Duodenal mucosa (tissue), 2 donors: ENCODE results near the gene TPX2.

Experiments used
- H3K27ac ChIP-seq: one replicate; pipeline ENCODE4 v1.7.0; 2013; ENCODE audit warnings: low read depth, low read length
- H3K27me3 ChIP-seq, 2 donors: one replicate each; pipeline ENCODE4 v1.7.0; 2013; ENCODE audit warnings: low read length in 2 of 2, control low read depth in 1 of 2; ENCODE audit not compliant: insufficient read depth in 2 of 2, control insufficient read depth in 1 of 2
- H3K36me3 ChIP-seq, 2 donors: one replicate each; pipeline ENCODE4 v1.7.0; 2013; ENCODE audit warnings: low read length in 2 of 2, control low read depth in 1 of 2; ENCODE audit not compliant: insufficient read depth in 2 of 2, control insufficient read depth in 1 of 2
- H3K4me1 ChIP-seq, 2 donors: one replicate each; pipeline ENCODE4 v1.7.0; 2013; ENCODE audit warnings: low read length in 2 of 2, control low read depth in 1 of 2; ENCODE audit not compliant: insufficient read depth in 2 of 2, control insufficient read depth in 1 of 2
- H3K4me3 ChIP-seq, 2 donors: one replicate each; pipeline ENCODE4 v1.7.0; 2013; ENCODE audit warnings: low read length in 2 of 2, low read depth in 1 of 2
- H3K9ac ChIP-seq, 2 donors: one replicate each; pipeline ENCODE4 v1.7.0; 2013; ENCODE audit warnings: low read length in 2 of 2, low read depth in 1 of 2
- H3K9me3 ChIP-seq, 2 donors: one replicate each; pipeline ENCODE4 v1.7.0; 2013; ENCODE audit warnings: low read length in 2 of 2, control low read depth in 1 of 2; ENCODE audit not compliant: control insufficient read depth in 1 of 2

Gene TPX2

DNA sequence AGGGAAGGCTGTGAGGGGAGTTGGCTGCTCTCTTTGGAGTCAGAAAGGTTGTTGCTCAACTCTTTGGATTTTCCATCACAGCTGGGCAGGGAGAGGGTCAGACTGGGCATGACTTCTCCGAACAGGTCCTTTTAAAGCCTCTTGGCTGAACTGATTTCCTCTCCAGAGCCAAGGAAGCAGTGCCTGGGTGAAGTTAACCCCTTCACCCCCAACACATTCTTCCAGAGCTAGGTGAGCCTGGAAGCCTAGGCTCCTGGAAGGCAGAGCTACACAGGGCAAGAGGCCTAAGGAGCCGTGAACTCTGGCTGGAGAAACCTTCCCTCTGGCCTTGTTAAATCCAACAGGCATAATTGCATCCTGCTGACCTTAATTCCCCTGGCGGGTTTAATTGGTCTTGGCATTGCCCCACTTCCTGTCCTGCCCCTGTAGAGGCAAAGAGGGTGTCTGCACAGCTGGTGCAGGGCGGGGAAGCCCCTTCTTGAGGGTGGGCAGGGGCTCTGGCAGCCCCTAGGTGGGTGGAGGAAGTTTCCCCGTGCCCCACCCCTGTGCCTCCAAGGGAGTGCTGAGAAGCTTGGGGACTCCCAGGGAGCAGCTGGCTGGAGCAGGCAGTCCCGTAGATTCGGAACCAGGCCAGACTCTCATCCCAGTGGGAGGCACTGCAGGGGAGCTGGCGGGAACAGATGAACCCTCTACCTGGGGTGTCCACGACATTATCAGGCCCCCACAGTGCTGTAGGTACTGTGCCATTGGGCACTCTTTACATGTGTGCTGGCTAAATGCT, 76.5 kb downstream of the TPX2 start:
- no peaks in the 10 kb centered on the region for H3K27me3 ChIP-seq
- no peaks in the 10 kb centered on the region for H3K9me3 ChIP-seq
- no peak overlapping the region for H3K9ac ChIP-seq
- no peaks in the 10 kb centered on the region for H3K36me3 ChIP-seq
- no peak overlapping the region for H3K27ac ChIP-seq
- no peaks in the 10 kb centered on the region for H3K4me1 ChIP-seq
- H3K4me3 ChIP-seq = no peak overlapping the region

DNA sequence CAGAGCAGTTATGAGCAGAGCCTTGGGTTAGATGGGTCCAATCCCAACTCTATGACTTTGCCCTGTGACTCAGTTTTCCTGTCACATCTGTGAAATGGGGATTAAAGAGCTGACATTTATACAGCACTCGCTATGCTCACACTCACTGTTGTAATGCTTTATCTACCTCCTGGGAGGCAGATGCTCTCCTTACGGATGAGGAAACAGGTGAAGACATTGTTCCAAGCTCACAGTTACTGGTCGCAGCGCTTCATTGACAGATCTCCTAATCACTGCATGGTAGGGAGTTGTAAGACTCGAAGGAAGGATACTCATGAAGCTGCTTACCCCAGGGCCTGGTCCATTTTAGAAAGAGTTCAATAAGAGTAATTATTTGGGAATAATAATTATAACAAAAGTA, 77.1 kb downstream of the TPX2 start:
- no peaks in the 10 kb centered on the region for H3K27me3 ChIP-seq
- H3K9ac ChIP-seq = no peak overlapping the region
- H3K9me3 ChIP-seq = no peaks in the 10 kb centered on the region
- no peaks in the 10 kb centered on the region for H3K4me1 ChIP-seq
- no peak overlapping the region for H3K4me3 ChIP-seq
- H3K36me3 ChIP-seq = no peaks in the 10 kb centered on the region
- no peak overlapping the region for H3K27ac ChIP-seq

- Histone ChIP-seq H3K36me3 (no peaks in the 10 kb centered on the region), H3K9me3 (no peaks in the 10 kb centered on the region), H3K27me3 (no peaks in the 10 kb centered on the region), H3K4me3 (no peak overlapping the region), H3K9ac (no peak overlapping the region), H3K27ac (no peak overlapping the region), H3K4me1 (no peaks in the 10 kb centered on the region)
Measured at GRCh38 chr20:31817461-31817860, 78.4 kb downstream of the TPX2 start.

- Histone ChIP-seq H3K9me3 (no peaks in the 10 kb centered on the region), H3K4me1 (peaks cover 3 to 4% of the 10 kb centered on the region in 2 donors), H3K27ac (no peak overlapping the region), H3K4me3 (no peak overlapping the region), H3K9ac (no peak overlapping the region), H3K36me3 (no peaks in the 10 kb centered on the region), H3K27me3 (no peaks in the 10 kb centered on the region)
Measured at GRCh38 chr20:31818376-31818908, 79.4 kb downstream of the TPX2 start.

GRCh38 chr20:31819083-31819784, 80.1 kb downstream of the TPX2 start, which contains the start of gene MYLK2:
Gene MYLK2, plus strand, starts transcription at chr20:31819356. Its CDS starts 225 bp downstream, at chr20:31819581.
- H3K4me1 ChIP-seq = peaks cover 3 to 4% of the 10 kb centered on the region in 2 donors
- no peaks in the 10 kb centered on the region for H3K27me3 ChIP-seq
- no peak within 1 kb of the TSS for H3K9ac ChIP-seq
- no peak within 1 kb of the TSS for H3K4me3 ChIP-seq
- H3K36me3 ChIP-seq = no peaks in the 10 kb centered on the region
- no peaks in the 10 kb centered on the region for H3K9me3 ChIP-seq
- no peak within 1 kb of the TSS for H3K27ac ChIP-seq

- Histone ChIP-seq H3K4me1 (peaks cover 3 to 4% of the 10 kb centered on the region in 2 donors), H3K36me3 (no peaks in the 10 kb centered on the region), H3K9ac (no peak overlapping the region), H3K27me3 (no peaks in the 10 kb centered on the region), H3K27ac (no peak overlapping the region), H3K4me3 (no peak overlapping the region), H3K9me3 (no peaks in the 10 kb centered on the region)
Measured at GRCh38 chr20:31820228-31820627, 81.1 kb downstream of the TPX2 start.

GRCh38 chr20:31821427-31821826, 82.3 kb downstream of the TPX2 start:
- Histone ChIP-seq H3K9ac (no peak overlapping the region), H3K27me3 (no peaks in the 10 kb centered on the region), H3K27ac (no peak overlapping the region), H3K9me3 (no peaks in the 10 kb centered on the region), H3K36me3 (no peaks in the 10 kb centered on the region), H3K4me3 (no peak overlapping the region), H3K4me1 (peaks cover 3 to 4% of the 10 kb centered on the region in 2 donors)

- no peak overlapping the region for H3K9ac ChIP-seq
Measured at GRCh38 chr20:31822421-31823330, 83.6 kb downstream of the TPX2 start.

GRCh38 chr20:31823360-31824124, 84.5 kb downstream of the TPX2 start:
- Histone ChIP-seq H3K27ac (no peak overlapping the region), H3K27me3 (no peaks in the 10 kb centered on the region), H3K9me3 (no peaks in the 10 kb centered on the region), H3K4me1 (peaks cover 3 to 4% of the 10 kb centered on the region in 2 donors), H3K9ac (no peak overlapping the region), H3K36me3 (no peaks in the 10 kb centered on the region), H3K4me3 (no peak overlapping the region)

More at GRCh38 chr20:31822421-31823330, 83.6 kb downstream of the TPX2 start:
- no peaks in the 10 kb centered on the region for H3K27me3 ChIP-seq
- no peaks in the 10 kb centered on the region for H3K9me3 ChIP-seq
- no peak overlapping the region for H3K4me3 ChIP-seq
- no peak overlapping the region for H3K27ac ChIP-seq
- H3K36me3 ChIP-seq = no peaks in the 10 kb centered on the region
- peaks cover 3 to 4% of the 10 kb centered on the region in 2 donors for H3K4me1 ChIP-seq
